Mesenchymal stem cell (in vitro differentiated cells and primary cell): ENCODE measurements around the gene CFLAR.

Experiments
- DNase-seq: peaks from one replicate; pipeline ENCODE4 v3.0.0-alpha.2; 2013
- H2AFZ ChIP-seq: one replicate; pipeline ENCODE4 v1.6.1; 2013; ENCODE audit warnings: low read depth, mild to moderate bottlenecking, control low read depth, inconsistent platforms, low read length, moderate library complexity
- H2AK5ac ChIP-seq: 2 replicates; pipeline ENCODE4 v1.6.1; 2013; ENCODE audit warnings: low read length, moderate library complexity, mild to moderate bottlenecking, inconsistent platforms; ENCODE audit not compliant: severe bottlenecking
- H2BK120ac ChIP-seq: one replicate; pipeline ENCODE4 v1.6.1; 2013; ENCODE audit warnings: low read depth, mild to moderate bottlenecking, inconsistent platforms, low read length, moderate library complexity
- H2BK12ac ChIP-seq, 2 experiments: one replicate each; pipeline ENCODE4 v1.6.1; 2013; ENCODE audit warnings: inconsistent platforms in 2 of 2, low read length in 2 of 2, mild to moderate bottlenecking in 2 of 2, moderate library complexity in 2 of 2, control low read depth in 1 of 2
- H2BK15ac ChIP-seq: one replicate; pipeline ENCODE4 v1.6.1; 2013; ENCODE audit warnings: mild to moderate bottlenecking, low read depth, inconsistent platforms; ENCODE audit not compliant: poor library complexity, severe bottlenecking
- H2BK5ac ChIP-seq: 2 replicates; pipeline ENCODE4 v1.6.1; 2013; ENCODE audit warnings: low read depth, mild to moderate bottlenecking, low read length, control low read depth, inconsistent platforms; ENCODE audit not compliant: poor library complexity, severe bottlenecking
- H3K14ac ChIP-seq, 2 experiments: one replicate each; pipeline ENCODE4 v1.6.1; 2013; ENCODE audit warnings: inconsistent platforms in 2 of 2, low read length in 2 of 2, control low read depth in 1 of 2, mild to moderate bottlenecking in 1 of 2, moderate library complexity in 1 of 2
- H3K18ac ChIP-seq, 2 experiments: one replicate each; pipeline ENCODE4 v1.6.1; 2013; ENCODE audit warnings: inconsistent platforms in 2 of 2, low read length in 2 of 2, control low read depth in 1 of 2, low read depth in 1 of 2, mild to moderate bottlenecking in 1 of 2
- H3K23ac ChIP-seq, 2 experiments: one replicate each; pipeline ENCODE4 v1.6.1; 2013; ENCODE audit warnings: inconsistent platforms in 2 of 2, low read length in 2 of 2, mild to moderate bottlenecking in 2 of 2, moderate library complexity in 2 of 2, control low read depth in 1 of 2
- H3K27ac ChIP-seq: 2 replicates; pipeline ENCODE4 v1.5.1; 2013; ENCODE audit warnings: mild to moderate bottlenecking, moderate library complexity, low read length, control low read depth, inconsistent platforms; ENCODE audit not compliant: poor library complexity, severe bottlenecking
- H3K27me3 ChIP-seq, 2 experiments: 2 replicates each; pipeline versions ENCODE4 v1.6.1 to v1.7.0; 2013; ENCODE audit warnings: low read length in 2 of 2, mild to moderate bottlenecking in 2 of 2, moderate library complexity in 2 of 2, control low read depth in 1 of 2, inconsistent platforms in 1 of 2; ENCODE audit not compliant: control insufficient read depth in 1 of 2, insufficient read depth in 1 of 2
- H3K36me3 ChIP-seq, 2 experiments: 2 replicates each; pipeline versions ENCODE4 v1.6.1 to v1.7.0; 2013; ENCODE audit warnings: low read length in 2 of 2, control low read depth in 1 of 2, inconsistent platforms in 1 of 2, low read depth in 1 of 2, mild to moderate bottlenecking in 1 of 2; ENCODE audit not compliant: insufficient read depth in 2 of 2, control insufficient read depth in 1 of 2
- H3K4ac ChIP-seq, 2 experiments: one replicate each; pipeline ENCODE4 v1.6.1; 2013; ENCODE audit warnings: inconsistent platforms in 2 of 2, low read length in 2 of 2, mild to moderate bottlenecking in 2 of 2, moderate library complexity in 2 of 2, control low read depth in 1 of 2, low read depth in 1 of 2
- H3K4me1 ChIP-seq: 2 replicates; pipeline ENCODE4 v1.6.1; 2013; ENCODE audit warnings: low read depth, low read length, control low read depth; ENCODE audit not compliant: control insufficient read depth, insufficient read depth
- H3K4me2 ChIP-seq: 2 replicates; pipeline ENCODE4 v1.6.1; 2013; ENCODE audit warnings: low read length, mild to moderate bottlenecking, inconsistent platforms; ENCODE audit not compliant: poor library complexity, severe bottlenecking
- H3K4me3 ChIP-seq, 2 experiments: 2 replicates each; pipeline versions ENCODE4 v1.5.1 to v1.7.0; 2013; ENCODE audit warnings: low read length in 2 of 2, mild to moderate bottlenecking in 2 of 2, control low read depth in 1 of 2, low read depth in 1 of 2; ENCODE audit not compliant: insufficient read depth in 1 of 2
- H3K79me1 ChIP-seq: replicated peaks from 2 replicates; pipeline ENCODE4 v1.6.1; 2013; ENCODE audit warnings: mild to moderate bottlenecking, control low read depth, low read length, inconsistent platforms; ENCODE audit not compliant: poor library complexity, severe bottlenecking
- H3K9ac ChIP-seq: 2 replicates; pipeline ENCODE4 v1.7.0; 2013; ENCODE audit warnings: mild to moderate bottlenecking, low read length, moderate library complexity
- H3K9me3 ChIP-seq: 2 replicates; pipeline ENCODE4 v1.7.0; 2013; ENCODE audit warnings: mild to moderate bottlenecking, low read length; ENCODE audit not compliant: control insufficient read depth
- H4K8ac ChIP-seq: one replicate; pipeline ENCODE4 v1.6.1; 2013; ENCODE audit warnings: inconsistent platforms, mild to moderate bottlenecking, low read length, moderate library complexity
- H4K91ac ChIP-seq: one replicate; pipeline ENCODE4 v1.6.1; 2013; ENCODE audit warnings: mild to moderate bottlenecking, low read length, inconsistent platforms
- WGBS: methylation state at CpG from one replicate; pipeline ENCODE4 v1.1.7; 2013; ENCODE audit warnings: mixed read lengths; 5-methylcytosine and 5-hydroxymethylcytosine counted together

Gene CFLAR

GRCh38 chr2:201090574-201090973 is 25.4 kb upstream of the CFLAR start:
- H2BK120ac ChIP-seq, result no peak overlapping the region
- DNase-seq, result no peak
- WGBS, result 83% methylated on average over 4 of the region's 4 CpGs
- H3K4me1 ChIP-seq, result peaks cover 5% of the 10 kb centered on the region
- no peak overlapping the region for H2BK5ac ChIP-seq
- no peaks in the 10 kb centered on the region for H3K27me3 ChIP-seq
- H3K27ac ChIP-seq, result no peak overlapping the region
- no peak overlapping the region for H3K4me2 ChIP-seq
- no peaks in the 10 kb centered on the region for H3K9me3 ChIP-seq
- no peak overlapping the region for H2BK15ac ChIP-seq
- H3K36me3 ChIP-seq, result peaks cover 13 to 17% of the 10 kb centered on the region in 2 experiments
- H3K9ac ChIP-seq, result no peak overlapping the region
- no peak overlapping the region for H4K8ac ChIP-seq
- peak overlapping the region; percentile 26 for H2AK5ac ChIP-seq
- no peak overlapping the region for H3K4me3 ChIP-seq
- no peak overlapping the region for H3K14ac ChIP-seq
- no peak overlapping the region for H3K18ac ChIP-seq
- H3K4ac ChIP-seq, result no peak overlapping the region
- H2AFZ ChIP-seq, result no peak overlapping the region
- H3K23ac ChIP-seq, result no peak overlapping the region
- no peak overlapping the region for H2BK12ac ChIP-seq
- no peak overlapping the region for H4K91ac ChIP-seq
- peaks cover 2% of the 10 kb centered on the region for H3K79me1 ChIP-seq

- H2AK5ac ChIP-seq, result no peak overlapping the region
- no peaks in the 10 kb centered on the region for H3K27me3 ChIP-seq
- peaks cover 5% of the 10 kb centered on the region for H3K4me1 ChIP-seq
- no peak overlapping the region for H3K23ac ChIP-seq
- 95% methylated on average over 4 of the region's 5 CpGs for WGBS
- H3K4me3 ChIP-seq, result no peak overlapping the region
- H3K36me3 ChIP-seq, result peaks cover 0 to 4% of the 10 kb centered on the region in 2 experiments
- H3K18ac ChIP-seq, result no peak overlapping the region
- no peak overlapping the region for H3K9ac ChIP-seq
- no peak for DNase-seq
- no peak overlapping the region for H3K27ac ChIP-seq
- no peak overlapping the region for H4K91ac ChIP-seq
- no peak overlapping the region for H2BK15ac ChIP-seq
- no peak overlapping the region for H3K4me2 ChIP-seq
- no peak overlapping the region for H3K4ac ChIP-seq
- peaks cover 2% of the 10 kb centered on the region for H3K79me1 ChIP-seq
- no peak overlapping the region for H3K14ac ChIP-seq
- H3K9me3 ChIP-seq, result no peaks in the 10 kb centered on the region
- H4K8ac ChIP-seq, result no peak overlapping the region
- H2AFZ ChIP-seq, result no peak overlapping the region
- H2BK5ac ChIP-seq, result no peak overlapping the region
- H2BK12ac ChIP-seq, result no peak overlapping the region
- no peak overlapping the region for H2BK120ac ChIP-seq
Observed at GRCh38 chr2:201093573-201093972, 22.4 kb upstream of the CFLAR start.

- H3K4me1 ChIP-seq, result no peaks in the 10 kb centered on the region
- H3K27me3 ChIP-seq, result no peaks in the 10 kb centered on the region
- H3K9ac ChIP-seq, result no peak overlapping the region
- H3K18ac ChIP-seq, result no peak overlapping the region
- H2AK5ac ChIP-seq, result no peak overlapping the region
- no peaks in the 10 kb centered on the region for H3K9me3 ChIP-seq
- no peaks in the 10 kb centered on the region for H3K79me1 ChIP-seq
- H2BK12ac ChIP-seq, result no peak overlapping the region
- H3K14ac ChIP-seq, result no peak overlapping the region
- no peak overlapping the region for H2AFZ ChIP-seq
- no peak overlapping the region for H3K4ac ChIP-seq
- H3K4me3 ChIP-seq, result no peak overlapping the region
- no peak overlapping the region for H4K8ac ChIP-seq
- no peak overlapping the region for H2BK5ac ChIP-seq
- DNase-seq, result no peak
- H3K27ac ChIP-seq, result no peak overlapping the region
- 98% methylated on average over 3 of the region's 3 CpGs for WGBS
- H3K23ac ChIP-seq, result no peak overlapping the region
- H3K4me2 ChIP-seq, result no peak overlapping the region
- no peak overlapping the region for H2BK120ac ChIP-seq
- no peak overlapping the region for H4K91ac ChIP-seq
- no peaks in the 10 kb centered on the region for H3K36me3 ChIP-seq
- no peak overlapping the region for H2BK15ac ChIP-seq
Observed at GRCh38 chr2:201100497-201100896, 15.5 kb upstream of the CFLAR start.

- Histone ChIP-seq H4K8ac (no peak overlapping the region), H3K4me1 (no peaks in the 10 kb centered on the region), H3K14ac (no peak overlapping the region), H3K9ac (no peak overlapping the region), H3K23ac (no peak overlapping the region), H3K4me3 (no peak overlapping the region), H4K91ac (no peak overlapping the region), H3K4me2 (no peak overlapping the region), H2BK5ac (no peak overlapping the region), H2AFZ (no peak overlapping the region), H3K18ac (no peak overlapping the region), H3K9me3 (no peaks in the 10 kb centered on the region), H3K27ac (no peak overlapping the region), H2BK120ac (no peak overlapping the region), H3K27me3 (no peaks in the 10 kb centered on the region), H2BK15ac (no peak overlapping the region), H2BK12ac (no peak overlapping the region), H3K36me3 (peaks cover 0 to 3% of the 10 kb centered on the region in 2 experiments), H3K79me1 (no peaks in the 10 kb centered on the region), H3K4ac (no peak overlapping the region), H2AK5ac (no peak overlapping the region)
- WGBS, result 93% methylated on average over 1 of the region's 1 CpG
- no peak for DNase-seq
Observed at GRCh38 chr2:201105759-201106158, 10.2 kb upstream of the CFLAR start.
